GM12875 (cell line): Measurements from ENCODE around the gene TOR3A.
"Not testable (repeated sequence)": the region's sequence is repeated elsewhere in the genome, so short reads cannot be mapped to it uniquely, and the experiment has no call there.

Source experiments
- H3K4me3 ChIP-seq: one replicate; pipeline ENCODE4 v1.5.1; 2011; ENCODE audit warnings: low read depth, low read length, control low read depth
- TF ChIP-seq, protein P1 (sequence below): IDR thresholded peaks from 2 replicates; pipeline ENCODE4 v1.5.1; 2011; ENCODE audit warnings: low read depth, mild to moderate bottlenecking, control low read depth, inconsistent platforms, low read length, moderate library complexity, borderline replicate concordance; ENCODE audit not compliant: insufficient read depth

Gene TOR3A

DNA sequence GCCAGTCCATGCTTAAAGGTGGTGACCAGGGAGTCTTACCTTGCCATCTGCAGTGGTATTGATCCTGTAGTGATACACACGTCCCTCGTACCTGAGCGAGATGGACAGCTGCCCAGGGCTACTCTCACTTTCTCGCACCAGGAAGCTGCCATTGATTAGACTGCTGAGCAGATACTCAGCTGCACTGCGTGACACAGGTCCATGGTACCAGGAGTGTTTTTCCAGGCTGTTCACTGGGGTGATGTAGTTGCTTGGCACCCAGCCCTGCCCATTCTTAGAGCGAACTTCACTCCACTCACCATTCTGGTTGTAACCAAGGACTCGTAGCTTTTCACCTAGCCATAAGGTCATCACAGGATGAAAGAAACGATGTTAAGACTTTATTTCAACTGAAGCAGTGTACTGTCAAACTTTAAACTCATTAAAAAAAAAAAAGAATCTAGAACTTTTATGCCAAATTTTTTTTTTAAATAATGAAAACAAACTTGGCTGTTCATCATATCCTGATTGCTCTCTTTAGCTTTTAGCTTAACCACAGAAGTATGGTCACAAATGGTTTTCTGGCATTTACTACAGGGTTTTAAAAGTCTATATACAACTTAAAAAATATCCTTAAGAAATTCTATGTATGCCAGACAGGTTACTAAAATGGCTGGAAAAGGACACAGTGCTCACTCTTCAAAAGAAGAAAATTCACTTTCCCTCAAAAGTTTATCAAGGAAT, 44.6 kb downstream of the TOR3A start:
- TF ChIP-seq, protein P1, sequence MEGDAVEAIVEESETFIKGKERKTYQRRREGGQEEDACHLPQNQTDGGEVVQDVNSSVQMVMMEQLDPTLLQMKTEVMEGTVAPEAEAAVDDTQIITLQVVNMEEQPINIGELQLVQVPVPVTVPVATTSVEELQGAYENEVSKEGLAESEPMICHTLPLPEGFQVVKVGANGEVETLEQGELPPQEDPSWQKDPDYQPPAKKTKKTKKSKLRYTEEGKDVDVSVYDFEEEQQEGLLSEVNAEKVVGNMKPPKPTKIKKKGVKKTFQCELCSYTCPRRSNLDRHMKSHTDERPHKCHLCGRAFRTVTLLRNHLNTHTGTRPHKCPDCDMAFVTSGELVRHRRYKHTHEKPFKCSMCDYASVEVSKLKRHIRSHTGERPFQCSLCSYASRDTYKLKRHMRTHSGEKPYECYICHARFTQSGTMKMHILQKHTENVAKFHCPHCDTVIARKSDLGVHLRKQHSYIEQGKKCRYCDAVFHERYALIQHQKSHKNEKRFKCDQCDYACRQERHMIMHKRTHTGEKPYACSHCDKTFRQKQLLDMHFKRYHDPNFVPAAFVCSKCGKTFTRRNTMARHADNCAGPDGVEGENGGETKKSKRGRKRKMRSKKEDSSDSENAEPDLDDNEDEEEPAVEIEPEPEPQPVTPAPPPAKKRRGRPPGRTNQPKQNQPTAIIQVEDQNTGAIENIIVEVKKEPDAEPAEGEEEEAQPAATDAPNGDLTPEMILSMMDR: no peak
- H3K4me3 ChIP-seq: no peak overlapping the region

DNA sequence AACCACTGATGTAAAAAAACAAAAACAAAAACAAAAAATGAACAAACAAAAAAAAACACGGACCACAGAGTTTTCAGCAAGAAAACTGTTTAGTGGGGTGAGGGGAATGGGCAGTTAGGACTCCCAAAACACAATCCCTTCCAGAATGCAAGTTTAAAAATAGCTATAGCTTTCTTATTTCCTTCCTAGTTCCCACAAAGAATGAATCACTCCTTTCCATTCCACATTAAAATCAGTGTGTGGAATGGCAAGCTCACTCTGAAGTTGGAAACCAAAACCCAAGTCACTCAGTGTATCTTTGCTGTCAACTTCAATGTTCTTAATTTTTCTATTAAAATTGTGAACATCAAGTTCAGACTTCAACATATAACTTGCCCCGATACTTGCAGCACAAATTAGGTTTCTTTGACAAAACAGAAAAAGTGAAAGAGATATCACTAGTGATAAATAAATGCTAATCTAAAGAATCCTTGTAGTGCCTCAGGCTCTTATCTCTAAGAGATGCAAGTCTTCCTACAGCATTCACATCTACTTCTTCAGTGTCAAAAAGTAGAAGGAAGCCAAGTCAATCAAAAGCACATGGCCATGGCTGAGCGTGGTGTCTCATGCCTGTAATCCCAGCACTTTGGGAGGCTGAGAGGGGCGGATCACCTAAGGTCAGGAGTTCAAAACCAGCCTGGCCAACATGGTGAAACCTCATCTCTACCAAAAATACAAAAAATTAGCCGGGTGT, 45.5 kb downstream of the TOR3A start:
- H3K4me3 ChIP-seq: no peak overlapping the region
- TF ChIP-seq, protein P1: no peak

DNA sequence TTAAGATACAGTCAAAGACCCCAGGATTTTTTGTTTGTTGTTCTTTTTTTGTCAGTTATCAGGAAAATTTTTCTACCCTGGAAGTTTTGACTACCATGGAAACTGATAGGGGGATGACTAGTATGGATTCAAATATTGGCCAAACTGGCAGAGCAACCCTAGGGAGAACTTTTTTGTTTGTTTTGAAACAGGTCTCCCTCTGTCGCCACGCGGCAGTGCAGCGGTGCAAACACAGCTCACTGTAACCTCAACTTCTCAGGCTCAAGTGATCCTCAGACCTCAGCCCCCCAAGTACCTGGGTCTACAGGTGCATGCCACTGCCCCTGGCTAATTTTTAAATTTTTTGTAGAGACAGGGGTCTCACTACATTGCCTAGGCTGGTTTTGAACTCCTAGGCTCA, 46.6 kb downstream of the TOR3A start:
- H3K4me3 ChIP-seq: no peak overlapping the region
- TF ChIP-seq, protein P1: no peak

DNA sequence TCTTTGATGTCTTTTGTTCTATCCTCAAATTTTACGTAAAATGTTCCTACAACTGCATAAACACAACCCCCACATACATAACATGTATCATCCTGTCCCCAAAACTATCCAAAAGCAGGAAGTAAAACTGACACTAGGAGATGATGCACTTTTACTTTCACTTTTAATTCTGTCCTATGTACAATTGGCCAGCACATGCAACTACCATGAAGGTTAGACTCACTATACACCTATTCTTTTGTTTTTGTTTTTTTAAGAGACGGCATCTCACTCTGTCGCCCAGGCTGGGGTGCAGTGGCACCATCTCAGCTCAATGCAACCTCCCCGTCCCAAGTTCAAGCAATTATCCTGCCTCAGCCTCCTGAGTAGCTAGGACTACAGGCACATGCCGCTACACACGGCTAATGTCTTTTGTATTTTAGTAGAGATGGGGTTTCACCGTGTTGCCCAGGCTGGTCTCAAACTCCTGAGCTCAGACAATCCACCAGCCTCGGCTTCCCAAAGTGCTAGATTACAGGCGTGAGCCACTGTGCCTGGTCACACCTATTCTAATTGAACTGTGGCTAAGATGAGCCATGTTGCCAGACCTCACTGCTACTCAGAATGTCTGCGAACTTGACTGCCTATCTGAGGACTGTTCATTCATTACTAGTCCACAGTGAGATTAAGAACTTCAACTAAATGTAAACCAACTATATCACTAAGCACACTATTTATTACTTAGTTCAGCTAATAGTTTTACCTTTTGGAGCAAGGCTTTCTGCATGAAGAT, 48.0 kb downstream of the TOR3A start:
- H3K4me3 ChIP-seq: no peak overlapping the region

DNA sequence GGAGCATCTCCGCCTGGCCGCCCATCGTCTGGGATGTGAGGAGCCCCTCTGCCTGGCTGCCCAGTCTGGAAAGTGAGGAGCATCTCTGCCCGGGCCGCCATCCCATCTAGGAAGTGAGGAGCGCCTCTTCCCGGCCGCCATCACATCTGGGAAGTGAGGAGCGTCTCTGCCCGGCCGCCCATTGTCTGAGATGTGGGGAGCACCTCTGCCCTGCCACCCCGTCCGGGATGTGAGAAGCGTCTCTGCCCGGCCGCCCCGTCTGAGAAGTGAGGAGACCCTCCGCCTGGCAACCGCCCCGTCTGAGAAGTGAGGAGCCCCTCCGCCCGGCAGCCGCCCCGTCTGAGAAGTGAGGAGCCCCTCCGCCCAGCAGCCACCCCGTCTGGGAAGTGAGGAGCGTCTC, 53.3 kb downstream of the TOR3A start:
- H3K4me3 ChIP-seq: not testable (repeated sequence)

More for the DNA sequence above, 48.0 kb downstream of the TOR3A start:
- TF ChIP-seq, protein P1: no peak

DNA sequence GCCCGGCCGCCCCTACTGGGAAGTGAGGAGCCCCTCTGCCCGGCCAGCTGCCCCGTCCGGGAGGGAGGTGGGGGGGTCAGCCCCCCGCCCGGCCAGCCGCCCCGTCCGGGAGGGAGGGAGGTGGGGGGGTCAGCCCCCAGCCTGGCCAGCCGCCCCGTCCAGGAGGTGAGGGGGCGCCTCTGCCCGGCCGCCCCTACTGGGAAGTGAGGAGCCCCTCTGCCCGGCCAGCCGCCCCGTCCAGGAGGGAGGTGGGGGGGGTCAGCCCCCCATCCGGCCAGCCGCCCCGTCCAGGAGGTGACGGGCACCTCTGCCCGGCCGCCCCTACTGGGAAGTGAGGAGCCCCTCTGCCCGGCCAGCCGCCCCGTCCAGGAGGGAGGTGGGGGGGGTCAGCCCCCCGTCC, 53.8 kb downstream of the TOR3A start:
- H3K4me3 ChIP-seq: not testable (repeated sequence)

DNA sequence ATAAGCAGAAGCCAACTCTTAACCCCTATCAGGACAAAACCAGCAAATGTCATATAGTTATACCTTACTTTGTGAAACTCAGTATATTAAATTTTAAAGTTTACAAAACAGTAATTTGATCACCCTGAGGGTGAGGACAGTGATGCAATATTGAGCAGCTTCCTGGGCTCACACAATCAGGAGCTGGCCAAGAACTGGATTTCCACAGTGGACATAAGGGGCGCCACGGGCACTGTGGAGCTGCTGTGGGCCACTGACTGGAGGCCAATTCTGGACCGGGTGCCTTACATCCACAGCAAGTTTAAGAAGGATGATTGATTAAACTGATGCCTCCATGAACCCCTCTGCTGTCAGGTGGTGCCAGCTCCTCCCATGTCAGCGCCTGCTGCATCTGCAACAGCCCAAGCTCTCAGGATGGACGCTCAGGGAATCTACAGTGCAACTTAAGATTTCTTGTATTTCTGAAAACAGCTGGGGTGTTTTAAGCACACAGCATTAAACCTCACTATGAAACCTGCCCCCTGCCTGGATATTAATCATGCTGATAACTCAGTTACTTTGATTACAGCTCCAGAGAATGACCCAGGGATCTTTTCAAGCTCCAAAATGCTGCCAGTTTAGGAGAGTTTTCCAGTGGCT, 55.9 kb downstream of the TOR3A start:
- TF ChIP-seq, protein P1: no peak
- H3K4me3 ChIP-seq: no peak overlapping the region

DNA sequence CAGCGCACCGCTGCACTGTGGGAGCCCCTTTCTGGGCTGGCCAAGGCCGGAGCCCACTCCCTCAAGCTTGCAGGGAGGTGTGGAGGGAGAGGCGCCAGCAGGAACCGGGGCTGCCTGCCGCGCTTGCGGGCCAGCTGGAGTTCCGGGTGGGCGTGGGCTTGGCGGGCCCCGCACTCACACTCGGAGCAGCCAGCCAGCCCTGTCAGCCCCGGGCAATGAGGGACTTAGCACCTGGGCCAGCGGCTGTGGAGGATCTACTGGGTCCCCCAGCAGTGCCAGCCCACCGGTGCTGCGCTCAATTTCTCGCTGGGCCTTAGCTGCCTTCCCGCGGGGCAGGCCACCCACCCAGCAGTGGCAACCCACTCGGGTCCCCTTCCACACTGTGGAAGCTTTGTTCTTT, 56.9 kb downstream of the TOR3A start:
- H3K4me3 ChIP-seq: not testable (repeated sequence)
